EL (cell line): ENCODE measurements around the gene NTN4.

Experiments used
- DNase-seq: peaks from one replicate; pipeline ENCODE4 v3.0.0-alpha.2; 2016

NTN4 gene

GRCh38 chr12:95653771-95654546 is 136.6 kb downstream of the NTN4 start:
- peak; percentile 94 for DNase-seq

DNA sequence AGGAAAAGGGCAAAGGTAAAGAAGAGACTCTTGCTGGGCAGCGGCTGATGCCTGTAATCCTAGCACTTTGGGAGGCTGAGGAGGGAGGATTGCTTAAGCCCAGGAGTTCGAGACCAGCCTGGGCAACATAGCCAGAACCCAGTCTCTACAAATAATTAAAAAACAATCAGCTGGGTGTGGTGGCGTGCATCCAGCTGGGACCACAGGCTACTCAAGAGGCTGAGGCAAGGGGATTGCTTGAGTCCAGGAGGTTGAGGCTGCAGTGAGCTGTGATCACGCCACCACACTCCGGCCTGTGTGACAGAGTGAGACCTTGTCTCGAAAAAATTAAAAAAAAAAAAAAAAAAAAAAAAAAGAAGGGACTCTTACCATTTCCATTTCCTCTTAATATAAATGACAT is 138.9 kb downstream of the NTN4 start:
- no peak for DNase-seq

- DNase-seq: peak; percentile 98
Measured at GRCh38 chr12:95648990-95649791, 141.4 kb downstream of the NTN4 start.

- DNase-seq: peak; percentile 94
Measured at GRCh38 chr12:95646781-95647190, 143.8 kb downstream of the NTN4 start.

DNA sequence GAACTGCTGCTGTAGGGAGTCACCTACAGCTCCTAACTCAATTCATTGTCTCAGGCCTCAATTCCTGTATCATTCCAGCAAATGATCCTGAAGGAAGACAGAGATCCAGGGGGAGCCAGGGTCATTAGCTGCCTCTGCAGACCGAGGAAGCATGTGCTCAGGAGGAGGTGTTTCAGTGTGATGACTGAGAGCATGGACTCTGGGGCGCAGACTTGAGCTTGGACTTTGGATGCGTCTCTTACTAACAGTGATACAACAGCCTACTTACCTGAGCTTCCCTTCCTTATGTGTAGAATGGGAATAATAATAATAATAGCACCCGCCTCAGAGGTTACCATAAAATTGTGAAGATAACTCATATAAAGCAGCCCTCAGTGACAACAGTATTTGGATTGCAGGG is 147.3 kb downstream of the NTN4 start:
- DNase-seq: no peak

- no peak for DNase-seq
Measured at GRCh38 chr12:95642583-95642982, 148.0 kb downstream of the NTN4 start.

- no peak for DNase-seq
Measured at GRCh38 chr12:95641299-95641952, 149.1 kb downstream of the NTN4 start.

- DNase-seq: no peak
Measured at GRCh38 chr12:95640516-95640915, 150.0 kb downstream of the NTN4 start.

- peak; percentile 97 for DNase-seq
Measured at GRCh38 chr12:95637471-95638155, 153.0 kb downstream of the NTN4 start.

DNA sequence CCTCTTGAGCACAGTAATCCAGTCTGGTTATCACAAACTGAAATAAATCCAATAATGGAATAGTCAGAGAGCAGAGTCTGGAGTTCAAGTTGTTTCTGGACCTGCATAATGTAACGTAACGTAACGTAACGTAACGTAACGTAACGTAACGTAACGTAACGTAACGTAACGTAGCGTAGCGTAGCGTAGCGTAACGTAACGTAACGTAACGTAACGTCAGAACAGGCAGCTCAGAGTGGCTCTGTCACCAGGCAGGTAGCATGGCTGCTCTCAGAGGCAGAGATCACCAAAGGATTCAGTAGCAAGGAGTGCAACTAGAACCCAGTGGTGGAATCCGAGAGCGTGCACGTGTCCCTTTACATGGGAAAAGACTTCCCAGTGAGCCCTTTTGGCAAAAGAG is 153.6 kb downstream of the NTN4 start:
- no peak for DNase-seq

DNA sequence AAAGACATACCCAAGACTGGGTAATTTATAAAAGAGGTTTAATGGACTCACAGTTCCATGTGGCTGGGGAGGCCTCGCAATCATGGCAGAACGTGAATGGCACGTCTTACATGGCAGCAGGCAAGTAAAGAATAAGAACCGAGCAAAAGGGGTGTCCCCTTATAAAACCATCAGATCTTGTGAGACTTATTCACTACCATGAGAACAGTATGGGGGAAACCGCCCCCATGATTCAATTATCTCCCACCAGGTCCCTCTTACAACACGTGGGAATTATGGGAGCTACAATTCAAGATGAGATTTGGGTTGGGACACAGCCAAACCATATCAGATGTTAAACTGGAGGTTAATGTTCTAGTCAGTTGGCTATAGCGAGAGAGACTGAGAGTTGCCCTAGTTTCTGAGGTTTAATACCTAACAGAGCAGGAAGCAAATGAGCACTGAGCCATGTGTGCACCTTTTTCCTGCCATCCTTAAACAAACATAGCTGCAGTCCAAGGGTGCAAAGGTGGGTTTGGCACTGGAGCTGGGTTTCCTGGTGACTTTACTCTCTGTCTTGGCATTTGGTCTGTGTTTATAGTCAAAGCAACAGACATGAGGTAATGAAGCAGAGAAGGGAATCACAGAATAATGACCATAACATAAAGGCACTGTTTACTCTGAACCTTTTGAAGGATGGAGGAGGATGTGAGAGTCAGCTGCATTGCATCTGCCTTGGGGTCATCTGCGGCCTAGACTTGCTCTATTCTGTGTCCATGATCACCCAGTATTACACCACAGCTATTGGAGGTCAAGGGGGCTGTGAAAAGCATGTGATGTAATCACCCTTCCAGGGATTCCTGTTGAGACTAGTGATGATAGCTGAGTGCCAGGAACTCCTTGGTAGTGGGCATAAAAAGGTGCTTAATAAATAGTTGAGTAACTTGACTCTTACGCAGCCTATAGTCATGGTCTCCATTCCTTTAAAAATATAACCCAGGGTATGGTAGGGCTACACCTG is 155.6 kb downstream of the NTN4 start:
- peak; percentile 88 for DNase-seq

- no peak for DNase-seq
Measured at GRCh38 chr12:95633732-95634465, 156.7 kb downstream of the NTN4 start.

DNA sequence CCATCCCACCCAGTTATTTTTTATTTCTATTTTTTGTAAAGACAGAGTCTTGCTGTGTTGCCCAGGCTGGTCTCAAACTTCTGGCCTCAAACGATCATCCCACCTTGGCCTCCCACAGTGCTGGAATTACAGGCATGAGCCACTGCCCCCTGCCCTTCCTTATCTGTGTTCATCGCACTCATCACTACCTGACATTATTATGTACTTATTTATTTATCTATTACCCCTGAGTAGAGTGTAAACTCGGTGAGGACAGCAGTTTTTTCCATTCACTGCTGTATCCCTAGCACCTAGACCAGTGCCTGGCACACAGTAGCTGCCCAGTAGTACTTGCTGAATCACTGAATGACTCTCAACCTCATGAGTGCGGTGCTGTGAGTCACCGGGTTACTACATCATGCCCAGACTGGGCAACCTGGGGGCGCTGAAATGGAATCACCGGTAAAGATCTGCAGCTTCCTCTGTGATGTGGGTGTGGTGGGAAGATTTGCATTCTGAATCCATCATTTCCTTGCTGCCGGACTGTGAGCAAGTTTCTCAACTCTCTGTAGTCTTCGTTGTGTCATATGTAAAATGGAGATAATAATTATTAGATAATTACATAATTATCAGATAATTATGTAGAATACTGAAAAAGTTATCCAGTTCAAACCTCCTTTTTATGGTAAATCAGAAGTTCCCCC is 157.4 kb downstream of the NTN4 start:
- DNase-seq: peak; percentile 94

GRCh38 chr12:95630496-95630895 is 160.1 kb downstream of the NTN4 start:
- no peak for DNase-seq

DNA sequence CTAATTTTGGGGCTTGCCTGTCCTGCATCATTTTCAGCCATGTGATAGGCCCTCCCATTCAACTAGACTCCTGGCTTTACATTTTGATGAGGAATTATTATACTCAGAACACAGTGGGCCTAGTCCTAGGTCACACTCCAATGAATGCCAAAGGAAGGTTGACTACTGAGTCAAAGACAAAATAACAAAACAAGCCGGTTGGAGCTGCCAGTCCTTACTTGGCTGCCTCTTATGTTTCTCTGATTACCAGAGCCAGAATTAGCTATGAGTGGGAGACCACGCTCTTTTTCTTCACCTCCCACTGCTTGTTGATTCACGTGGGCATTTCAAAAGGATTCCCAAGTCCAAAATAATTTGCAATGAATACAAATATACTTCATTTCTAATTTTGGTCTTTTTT is 161.2 kb downstream of the NTN4 start:
- no peak for DNase-seq

DNA sequence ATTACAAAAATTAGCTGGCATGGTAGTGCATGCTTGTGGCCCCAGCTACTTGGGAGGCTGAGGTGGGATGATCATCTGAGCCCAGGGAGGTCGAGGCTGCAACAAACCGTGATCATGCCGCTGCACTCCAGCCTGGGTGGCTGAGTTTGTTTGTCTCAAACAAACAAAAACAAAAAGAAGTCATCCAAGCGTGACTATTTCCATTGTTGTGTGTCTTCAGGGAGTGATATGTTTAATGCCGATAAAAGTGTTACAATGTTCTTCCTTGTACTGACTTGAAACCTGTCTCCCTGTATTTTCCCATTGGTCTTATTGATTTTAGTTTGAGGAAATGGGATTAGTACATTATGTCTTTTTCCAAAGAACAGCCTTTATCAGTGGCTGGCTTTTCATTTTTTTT is 163.7 kb downstream of the NTN4 start:
- DNase-seq: no peak

DNA sequence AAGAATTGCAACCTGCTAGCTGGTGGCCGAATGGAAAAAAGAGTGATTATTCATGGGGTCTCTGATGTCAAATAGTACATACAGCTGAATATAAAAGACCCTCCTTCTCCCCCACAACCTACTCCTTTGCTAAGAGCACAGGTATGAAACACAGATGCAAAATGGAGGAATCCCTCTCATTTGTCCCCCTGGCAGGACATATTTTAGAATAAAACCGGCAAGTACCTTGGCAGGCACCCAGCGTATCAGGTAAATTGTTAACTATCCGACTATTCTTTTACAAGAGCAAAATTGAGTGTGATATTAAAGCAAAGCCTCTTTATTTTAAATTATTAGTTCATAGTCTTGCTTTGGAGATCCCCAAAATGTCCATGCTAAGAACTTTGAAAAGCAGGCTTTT is 165.6 kb downstream of the NTN4 start:
- no peak for DNase-seq

DNA sequence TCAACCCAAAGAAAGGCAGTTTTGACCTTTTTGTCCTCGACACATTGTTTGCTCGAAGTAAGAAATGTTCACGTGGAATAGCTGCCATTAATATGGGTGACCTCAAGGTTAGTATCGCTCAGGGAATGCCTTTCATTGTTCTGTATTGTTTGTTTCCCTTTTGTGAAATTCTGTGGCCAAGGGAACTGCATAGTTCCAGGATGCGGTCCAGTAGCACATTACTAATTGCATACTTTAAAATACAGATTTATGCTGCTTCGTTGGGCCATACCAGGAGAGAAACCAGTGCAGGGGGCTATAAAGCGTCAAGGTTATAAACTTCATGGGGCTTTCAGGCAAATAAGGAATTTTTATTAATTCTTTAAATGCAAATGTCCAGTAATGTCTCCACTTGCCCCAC is 166.0 kb downstream of the NTN4 start:
- DNase-seq: no peak

GRCh38 chr12:95623554-95624170 is 166.9 kb downstream of the NTN4 start:
- DNase-seq: peak; percentile 95

GRCh38 chr12:95622879-95623278 is 167.7 kb downstream of the NTN4 start:
- no peak for DNase-seq
